GM12864 (cell line): ENCODE results near the gene MAFF.

Experiments used
- DNase-seq: peaks from one replicate; pipeline ENCODE4 v3.0.0-alpha.2; 2011; ENCODE audit warnings: low read depth
- H3K4me3 ChIP-seq: 2 replicates; pipeline ENCODE4 v1.5.1; 2011; ENCODE audit warnings: mild to moderate bottlenecking, low read depth, low read length, control low read depth
- CTCF ChIP-seq: IDR thresholded peaks from 2 replicates; pipeline ENCODE4 v1.5.1; 2011; ENCODE audit warnings: low read depth, mild to moderate bottlenecking, moderate library complexity, low read length, control low read depth, inconsistent platforms; ENCODE audit errors: missing control alignments

MAFF gene

GRCh38 chr22:38221407-38221806, 19.6 kb downstream of the MAFF start:
- TF ChIP-seq CTCF = no peak
- H3K4me3 ChIP-seq = no peak overlapping the region
- no peak for DNase-seq

GRCh38 chr22:38221908-38222796, 20.4 kb downstream of the MAFF start:
- no peak for TF ChIP-seq CTCF
- no peak overlapping the region for H3K4me3 ChIP-seq
- DNase-seq = no peak

DNA sequence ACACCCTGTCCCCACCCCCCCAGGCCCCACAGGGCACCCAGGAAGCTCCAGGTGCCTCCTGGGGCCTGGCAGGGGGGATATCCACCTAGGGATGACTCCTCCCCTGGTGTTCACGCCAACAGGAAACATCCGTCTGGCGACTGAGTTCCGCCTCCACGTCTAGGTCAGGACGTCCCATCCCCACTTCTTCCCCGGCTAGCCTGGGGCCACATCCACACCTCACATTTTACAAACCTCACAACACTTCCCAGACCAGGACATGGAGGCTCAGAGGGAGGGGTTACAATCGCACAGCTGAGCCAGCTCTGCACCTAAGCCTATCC, 21.0 kb downstream of the MAFF start:
- no peak for TF ChIP-seq CTCF

GRCh38 chr22:38223289-38223960, 21.6 kb downstream of the MAFF start:
- peak; percentile 19 for TF ChIP-seq CTCF
- H3K4me3 ChIP-seq = no peak overlapping the region
- no peak for DNase-seq

More for the DNA sequence above, 21.0 kb downstream of the MAFF start:
- no peak for DNase-seq
- no peak overlapping the region for H3K4me3 ChIP-seq

- no peak for DNase-seq
- no peak overlapping the region for H3K4me3 ChIP-seq
These were observed 25.3 kb downstream of the MAFF start for GRCh38 chr22:38226853-38227649.

GRCh38 chr22:38228326-38228872, 26.6 kb downstream of the MAFF start:
- TF ChIP-seq CTCF = no peak
- H3K4me3 ChIP-seq = no peak overlapping the region
- no peak for DNase-seq

More at GRCh38 chr22:38226853-38227649, 25.3 kb downstream of the MAFF start:
- no peak for TF ChIP-seq CTCF
